GM12878 (cell line): Measurements from ENCODE around the gene FANCI. TPM values are rescaled to one million over a fixed set of nuclear protein-coding genes. Genes with fewer than 3 reads are reported as not detected.
"Not testable (repeated sequence)": the region's sequence is repeated elsewhere in the genome, so short reads cannot be mapped to it uniquely, and the experiment has no call there.

Experiments used
- ATAC-seq: fragments of 200-7000 bp; cut with Tn5 transposase; 3 replicates; pipeline ENCODE4 v1.9.1; 2020; ENCODE audit warnings: mild to moderate bottlenecking, moderate library complexity
- BruUV-seq: library from RNA; stranded (reverse); fragments of 400-500 nt; replicated peaks from 2 replicates; lab custom pipeline; 2021; lab: Mats Ljungman, UMichigan
- CTCF ChIA-PET: fragments of 300-600 bp; sonication (Branson Sonifier 250); formaldehyde crosslinking; extraction: SDS; loops from one replicate; lab custom pipeline; 2021; ENCODE audit warnings: inconsistent platforms; lab: Yijun Ruan, JAX
- POLR2A ChIA-PET: fragments of 350-600 bp; formaldehyde crosslinking; extraction: SDS; loops from one replicate; lab custom pipeline; 2021; ENCODE audit warnings: inconsistent platforms; lab: Charles Lee
- RAD21 ChIA-PET: fragments of 300-600 bp; sonication (Branson Sonifier 250); formaldehyde crosslinking; loops from one replicate; lab custom pipeline; 2023; ENCODE audit warnings: antibody characterized with exemption; ENCODE audit not compliant: unreplicated experiment; lab: Charles Lee
- SMC1A ChIA-PET: fragments of 300-600 bp; sonication (Branson Sonifier 250); formaldehyde crosslinking; loops from one replicate; lab custom pipeline; 2023; ENCODE audit not compliant: unreplicated experiment, uncharacterized antibody; lab: Charles Lee
- DNase-seq: peaks from one replicate; pipeline ENCODE4 v3.0.0-alpha.2; 2011; ENCODE audit warnings: low read depth, low spot score
- FAIRE-seq: peaks from 3 replicates; lab custom pipeline; 2011; peaks lifted over from hg19 to GRCh38; lab: Jason Lieb, UNC
- H2AFZ ChIP-seq: 2 replicates; pipeline ENCODE4 v1.6.0; 2011; ENCODE audit warnings: low read depth, low read length, control low read depth; ENCODE audit not compliant: control insufficient read depth
- H3K27ac ChIP-seq: 2 replicates; pipeline ENCODE4 v1.5.1; 2011; ENCODE audit warnings: control low read depth; ENCODE audit not compliant: control insufficient read depth, insufficient read depth
- H3K27me3 ChIP-seq, 2 experiments: replicated peaks in 1 of 2; 2 replicates each; pipeline versions ENCODE4 v1.6.0 to v1.6.1; 2011; ENCODE audit warnings: low read length in 1 of 2; ENCODE audit not compliant: control insufficient read depth in 2 of 2, insufficient read depth in 2 of 2
- H3K36me3 ChIP-seq, 2 experiments: 2 replicates each; pipeline ENCODE4 v1.5.1; 2011; ENCODE audit warnings: low read length in 1 of 2; ENCODE audit not compliant: control insufficient read depth in 2 of 2, insufficient read depth in 2 of 2
- H3K4me1 ChIP-seq: 2 replicates; pipeline ENCODE4 v1.6.1; 2011; ENCODE audit warnings: mild to moderate bottlenecking, low read length, moderate library complexity, mixed read lengths; ENCODE audit not compliant: control insufficient read depth, insufficient read depth
- H3K4me2 ChIP-seq: 2 replicates; pipeline ENCODE4 v1.6.0; 2011; ENCODE audit warnings: control low read depth; ENCODE audit not compliant: control insufficient read depth, insufficient read depth
- H3K4me3 ChIP-seq: fragments of 200-600 bp; sonication (generic); 2 replicates; pipeline ENCODE4 v1.5.1; 2016
- H3K79me2 ChIP-seq: 2 replicates; pipeline ENCODE4 v1.6.0; 2011; ENCODE audit warnings: low read length; ENCODE audit not compliant: control insufficient read depth, insufficient read depth
- H3K9ac ChIP-seq: 2 replicates; pipeline ENCODE4 v1.8.0; 2011; ENCODE audit warnings: low read length, control low read depth, mixed read lengths; ENCODE audit not compliant: control insufficient read depth, insufficient read depth
- H3K9me3 ChIP-seq: replicated peaks from 3 replicates; pipeline ENCODE4 v1.5.1; 2011; ENCODE audit warnings: mild to moderate bottlenecking, low read length; ENCODE audit not compliant: control insufficient read depth, insufficient read depth
- H4K20me1 ChIP-seq: 2 replicates; pipeline ENCODE4 v1.6.0; 2011; ENCODE audit not compliant: control insufficient read depth, insufficient read depth
- POLR2A ChIP-seq: IDR thresholded peaks from 2 replicates; pipeline ENCODE4 v1.6.1; 2011; ENCODE audit warnings: low read depth, mild to moderate bottlenecking, low read length
- SMAD5 ChIP-seq: IDR thresholded peaks from 2 replicates; pipeline ENCODE4 v1.6.1; 2016; ENCODE audit warnings: antibody characterized with exemption, low read depth
- ZNF274 ChIP-seq: IDR thresholded peaks from one replicate; pipeline ENCODE4 v1.8.0; 2011; ENCODE audit not compliant: insufficient read length, insufficient read depth
- WGBS: methylation state at CpG from one replicate; pipeline ENCODE4 v1.1.6; 2016; ENCODE audit warnings: low lambda C conversion rate; ENCODE audit not compliant: insufficient replicate concordance, insufficient coverage; ENCODE audit errors: missing lambda C conversion rate; 5-methylcytosine and 5-hydroxymethylcytosine counted together
- in situ Hi-C: fragments of 300-500 bp; cut with MboI; formaldehyde crosslinking; loops from 9 replicates; pipeline ENCODE4 v1.14.3; 2018; ENCODE audit warnings: mixed read lengths
- intact Hi-C: fragments of 100-400 bp; cut with micrococcal nuclease; formaldehyde crosslinking; loops from one replicate; pipeline ENCODE4 v1.14.2; 2022; ENCODE audit not compliant: unreplicated experiment
- polyA plus RNA-seq, 11 experiments: library from polyadenylated mRNA; depleted of rRNA in 4 of 11; unstranded in 6 of 11; stranded (reverse) in 5 of 11; fragments of >200 nt; fragmentation: Nextera tagmentation in 4 of 11; fragmentation: Illumina TruSeq in 1 of 11; extraction: Ambion mirVana in 4 of 11; extraction: Trizol in 1 of 11; gene quantifications; 1 replicate in 1 of 11; 2 replicates in 10 of 11; pipeline versions ENCODE4 v1.2.1 to v1.2.3, GENCODE V29; 2011 to 2016; ENCODE audit warnings: inconsistent platforms in 2 of 11, missing spikeins in 2 of 11, low read depth in 1 of 11
- total RNA-seq, 4 experiments: library from RNA; depleted of rRNA in 3 of 4; stranded (reverse); fragments of >200 nt in 3 of 4; fragmentation: Illumina TruSeq in 1 of 4; extraction: Trizol in 1 of 4; gene quantifications; 2 replicates each; pipeline versions ENCODE4 v1.2.1 to v1.2.3, GENCODE V29; 2013 to 2021
- TF ChIP-seq, protein P1 (sequence below): IDR thresholded peaks from 2 replicates; pipeline ENCODE4 v1.6.1; 2011; ENCODE audit warnings: borderline replicate concordance, low read depth, mild to moderate bottlenecking, moderate library complexity, mixed read lengths, low read length; ENCODE audit not compliant: insufficient read depth; ENCODE audit errors: extremely low read length

FANCI gene
- total and polyA plus RNA-seq, 10 of the 15 experiments (the other 5 are each of a cell fraction or from before 2014, with no cell fraction given), result 38.1 to 129 (median 82.4) TPM

- H4K20me1 ChIP-seq, ATAC-seq, RAD21 ChIA-PET, FAIRE-seq, intact Hi-C loops, H3K9me3 ChIP-seq, H3K79me2 ChIP-seq, H3K4me1 ChIP-seq, DNase-seq, H3K27ac ChIP-seq, H3K27me3 ChIP-seq, H3K4me3 ChIP-seq, H2AFZ ChIP-seq, POLR2A ChIA-PET, H3K4me2 ChIP-seq, in situ Hi-C loops, BruUV-seq, H3K9ac ChIP-seq: not testable (repeated sequence)
- 87% methylated on average over 4 of the region's 4 CpGs for WGBS
- H3K36me3 ChIP-seq, result peaks cover 2 to 20% of the 10 kb centered on the region in 2 experiments
- CTCF ChIA-PET, result interaction anchor here (0.6 to 1.4 kb wide), 4 partner anchors 11 to 189 kb away, joined by 3 to 4 read pairs (median 4); no protein-coding TSS in a partner anchor
- SMC1A ChIA-PET, result interaction anchor here (0.6 kb wide), 1 partner anchor 71 kb away, joined by 3 read pairs; no protein-coding TSS in a partner anchor
Measured at GRCh38 chr15:89277281-89277680, 33.5 kb downstream of the FANCI start.

GRCh38 chr15:89278307-89278706 lies 34.5 kb downstream of the FANCI start:
- TF ChIP-seq ZNF274 (no peak), SMAD5 (no peak), POLR2A (no peak)
- TF ChIP-seq, protein P1, sequence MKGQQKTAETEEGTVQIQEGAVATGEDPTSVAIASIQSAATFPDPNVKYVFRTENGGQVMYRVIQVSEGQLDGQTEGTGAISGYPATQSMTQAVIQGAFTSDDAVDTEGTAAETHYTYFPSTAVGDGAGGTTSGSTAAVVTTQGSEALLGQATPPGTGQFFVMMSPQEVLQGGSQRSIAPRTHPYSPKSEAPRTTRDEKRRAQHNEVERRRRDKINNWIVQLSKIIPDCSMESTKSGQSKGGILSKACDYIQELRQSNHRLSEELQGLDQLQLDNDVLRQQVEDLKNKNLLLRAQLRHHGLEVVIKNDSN, result no peak
- no peak for FAIRE-seq
- no peak overlapping the region for H3K4me3 ChIP-seq

More at GRCh38 chr15:89278307-89278706, 34.5 kb downstream of the FANCI start:
- Histone ChIP-seq H3K4me1 (no peaks in the 10 kb centered on the region), H3K79me2 (no peaks in the 10 kb centered on the region), H2AFZ (no peak overlapping the region), H3K27ac (no peak overlapping the region), H3K27me3 (no peaks in the 10 kb centered on the region), H3K4me2 (no peak overlapping the region), H3K9me3 (no peaks in the 10 kb centered on the region), H4K20me1 (no peaks in the 10 kb centered on the region), H3K9ac (no peak overlapping the region), H3K36me3 (peaks cover 2 to 23% of the 10 kb centered on the region in 2 experiments)
- no TSS peak for BruUV-seq
- SMC1A ChIA-PET, result no interaction called here
- intact Hi-C loops, result no loop called here
- ATAC-seq (no peak), DNase-seq (no peak)
- in situ Hi-C loops, result no loop called here
- RAD21 ChIA-PET, result no interaction called here
- CTCF ChIA-PET, result no interaction called here
- WGBS, result 56% methylated on average over 1 of the region's 1 CpG
- POLR2A ChIA-PET, result no interaction called here
